Lower leg skin (tissue), 3 donors: ENCODE measurements around the gene PDE8A.

Experiments used
- POLR2A ChIP-seq, 2 donors: fragments of 450-650 bp; IDR thresholded peaks; one replicate each; pipeline ENCODE4 v1.6.1; 2016 to 2017; ENCODE audit warnings: antibody characterized with exemption in 2 of 2, mild to moderate bottlenecking in 1 of 2, moderate library complexity in 1 of 2
- TF ChIP-seq, protein P1 (sequence below), 3 donors: fragments of 450-650 bp; IDR thresholded peaks; one replicate each; pipeline ENCODE4 v1.5.1; 2016; ENCODE audit warnings: antibody characterized with exemption in 3 of 3, mild to moderate bottlenecking in 3 of 3, moderate library complexity in 2 of 3

- TF ChIP-seq POLR2A (IDR thresholded peaks at IDR 0.05): no peak
- TF ChIP-seq, protein P1, sequence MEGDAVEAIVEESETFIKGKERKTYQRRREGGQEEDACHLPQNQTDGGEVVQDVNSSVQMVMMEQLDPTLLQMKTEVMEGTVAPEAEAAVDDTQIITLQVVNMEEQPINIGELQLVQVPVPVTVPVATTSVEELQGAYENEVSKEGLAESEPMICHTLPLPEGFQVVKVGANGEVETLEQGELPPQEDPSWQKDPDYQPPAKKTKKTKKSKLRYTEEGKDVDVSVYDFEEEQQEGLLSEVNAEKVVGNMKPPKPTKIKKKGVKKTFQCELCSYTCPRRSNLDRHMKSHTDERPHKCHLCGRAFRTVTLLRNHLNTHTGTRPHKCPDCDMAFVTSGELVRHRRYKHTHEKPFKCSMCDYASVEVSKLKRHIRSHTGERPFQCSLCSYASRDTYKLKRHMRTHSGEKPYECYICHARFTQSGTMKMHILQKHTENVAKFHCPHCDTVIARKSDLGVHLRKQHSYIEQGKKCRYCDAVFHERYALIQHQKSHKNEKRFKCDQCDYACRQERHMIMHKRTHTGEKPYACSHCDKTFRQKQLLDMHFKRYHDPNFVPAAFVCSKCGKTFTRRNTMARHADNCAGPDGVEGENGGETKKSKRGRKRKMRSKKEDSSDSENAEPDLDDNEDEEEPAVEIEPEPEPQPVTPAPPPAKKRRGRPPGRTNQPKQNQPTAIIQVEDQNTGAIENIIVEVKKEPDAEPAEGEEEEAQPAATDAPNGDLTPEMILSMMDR (IDR thresholded peaks at IDR 0.05): no peak
These were observed 173.7 kb downstream of the PDE8A start for GRCh38 chr15:85155360-85155759.
